Measurements from ENCODE around the gene CDH3.

Gene CDH3

GRCh38 chr16:68644715-68645493, at the start of gene CDH3:
TSS of gene CDH3 (plus strand) at chr16:68645310. CDS start at chr16:68645380, 70 bp downstream.
- peak; percentile 27 for DNase-seq (ENCODE audit: low spot score)

GRCh38 chr16:68596266-68596665, 48.8 kb upstream of the CDH3 start:
- no peak for DNase-seq (ENCODE audit: low spot score)

DNA sequence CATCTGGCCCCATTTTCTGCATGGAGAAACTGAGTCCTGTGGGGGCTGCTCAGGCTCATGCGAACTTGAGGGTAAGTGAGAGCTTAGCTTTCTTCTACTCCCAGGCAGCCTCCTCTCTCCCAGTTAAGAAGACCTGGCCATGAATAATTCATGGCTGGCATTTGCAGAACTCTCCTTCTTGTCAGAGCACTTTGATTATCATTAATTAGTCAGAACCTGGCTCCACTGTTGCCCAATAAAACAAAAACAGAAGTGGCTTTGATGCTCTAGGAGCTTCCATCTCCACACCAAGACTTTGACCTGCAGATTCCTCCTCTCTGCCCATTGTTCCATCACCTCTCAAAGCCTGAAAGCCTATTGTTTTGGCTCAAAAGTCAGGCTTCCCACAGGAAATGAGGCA, 45.5 kb upstream of the CDH3 start:
- no peak for DNase-seq (ENCODE audit: low spot score)

DNA sequence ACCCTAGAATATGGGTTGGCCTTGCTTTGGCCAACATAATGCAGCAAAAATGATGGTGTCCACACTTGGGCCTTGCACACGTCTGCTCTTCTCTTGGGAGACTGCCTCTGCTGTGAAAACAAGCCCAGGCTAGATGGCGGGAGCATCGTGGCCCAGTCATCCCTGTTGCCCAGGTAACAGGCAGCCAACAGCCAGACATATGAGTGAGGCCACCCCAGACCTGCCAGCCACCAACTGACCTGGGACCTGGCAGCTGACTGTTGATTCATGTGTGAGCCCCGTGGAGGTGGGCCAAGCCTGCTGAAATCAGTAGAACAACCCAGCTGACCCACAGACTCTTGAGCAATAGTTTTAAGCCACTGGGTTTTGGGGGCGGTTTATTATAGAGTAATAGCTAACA, 39.4 kb upstream of the CDH3 start:
- no peak for DNase-seq (ENCODE audit: low spot score)

- DNase-seq (ENCODE audit: low spot score) = no peak
Measured at GRCh38 chr16:68607443-68607842, 37.7 kb upstream of the CDH3 start.

DNA sequence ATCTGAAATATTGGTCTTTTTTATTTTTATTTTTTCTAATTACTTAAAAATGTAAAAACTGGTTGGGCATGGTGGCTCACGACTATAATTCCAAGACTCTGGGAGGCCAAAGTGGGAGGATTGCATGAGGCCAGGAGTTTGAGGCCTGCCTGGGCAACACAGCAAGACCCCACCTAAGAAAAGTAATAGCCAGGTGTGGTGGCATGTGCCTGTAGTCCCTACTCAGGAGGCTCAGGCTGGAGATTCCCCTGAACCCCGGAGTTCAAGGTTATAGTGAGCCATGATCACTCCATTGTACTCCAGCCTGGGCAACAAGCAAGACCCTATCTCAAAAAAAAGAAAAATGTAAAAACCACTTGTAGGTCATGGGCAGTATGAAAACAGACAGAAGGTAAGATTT, 36.8 kb upstream of the CDH3 start:
- DNase-seq (ENCODE audit: low spot score) = no peak

DNA sequence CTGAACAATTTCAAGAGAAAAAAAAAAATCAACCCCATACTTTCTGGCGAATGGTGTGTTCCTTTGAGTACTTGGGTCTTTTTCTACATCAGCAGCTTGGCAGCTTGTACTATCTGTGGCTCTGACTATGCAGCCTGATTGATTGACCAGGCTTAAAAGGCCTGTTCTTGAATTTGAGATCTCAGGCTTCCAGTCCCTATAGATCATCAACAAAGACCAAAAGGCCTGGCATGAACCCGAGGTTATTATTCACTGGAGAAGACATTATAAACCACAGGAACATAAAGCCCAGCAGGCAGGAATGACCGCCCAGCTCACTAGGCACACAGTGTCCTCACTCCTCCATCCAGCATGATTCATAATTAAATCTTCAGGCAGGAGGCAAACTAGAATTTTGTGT, 32.1 kb upstream of the CDH3 start:
- no peak for DNase-seq (ENCODE audit: low spot score)

- DNase-seq (ENCODE audit: low spot score) = no peak
Measured at GRCh38 chr16:68617734-68618133, 27.4 kb upstream of the CDH3 start.

DNA sequence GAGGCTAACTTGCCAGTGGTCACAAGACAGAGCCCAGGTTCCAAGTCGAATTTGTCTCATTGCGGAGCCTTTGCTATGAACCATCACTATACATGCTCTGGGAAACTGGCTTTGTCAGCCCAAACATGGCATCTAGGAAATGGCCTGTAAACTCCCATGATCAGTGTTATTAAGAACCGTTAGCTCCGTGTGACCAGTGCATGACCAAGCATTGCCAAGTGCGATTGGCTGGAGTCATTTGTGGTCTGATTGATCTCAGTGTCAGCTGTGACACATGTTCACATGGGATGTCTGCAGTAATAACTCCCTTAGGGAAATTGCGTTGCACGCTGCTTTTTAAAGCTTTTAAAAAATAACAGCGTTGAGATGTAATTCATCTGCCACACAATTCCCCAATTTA, 18.6 kb upstream of the CDH3 start:
- DNase-seq (ENCODE audit: low spot score) = no peak

GRCh38 chr16:68627951-68628425, 17.1 kb upstream of the CDH3 start:
- DNase-seq (ENCODE audit: low spot score) = no peak

- no peak for DNase-seq (ENCODE audit: low spot score)
Measured at GRCh38 chr16:68629351-68629910, 15.7 kb upstream of the CDH3 start.

DNA sequence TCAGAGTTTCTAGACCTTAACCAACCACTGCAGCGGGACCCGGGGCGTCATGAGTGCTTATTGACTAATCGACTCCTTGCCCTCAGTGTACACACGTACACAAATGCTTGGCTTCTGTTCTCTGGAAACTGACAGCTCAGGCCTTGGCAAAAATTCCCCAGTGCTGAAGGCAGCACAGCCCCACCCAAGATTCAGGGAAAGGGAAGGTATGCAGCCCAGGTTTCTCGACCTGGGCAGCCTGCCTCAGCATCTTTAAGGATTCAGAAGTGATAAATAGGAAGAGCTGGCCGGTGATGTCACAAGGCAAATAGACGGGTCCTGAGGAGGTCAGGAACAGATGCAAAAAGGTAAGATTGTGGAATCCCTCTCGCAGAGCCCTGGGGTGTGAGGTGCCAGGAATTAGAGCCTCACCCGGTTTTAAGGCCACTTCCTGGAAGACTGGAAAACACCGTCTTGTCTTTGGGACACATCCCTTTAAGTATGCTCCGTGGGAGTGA, 9.0 kb upstream of the CDH3 start:
- DNase-seq (ENCODE audit: low spot score) = no peak

DNA sequence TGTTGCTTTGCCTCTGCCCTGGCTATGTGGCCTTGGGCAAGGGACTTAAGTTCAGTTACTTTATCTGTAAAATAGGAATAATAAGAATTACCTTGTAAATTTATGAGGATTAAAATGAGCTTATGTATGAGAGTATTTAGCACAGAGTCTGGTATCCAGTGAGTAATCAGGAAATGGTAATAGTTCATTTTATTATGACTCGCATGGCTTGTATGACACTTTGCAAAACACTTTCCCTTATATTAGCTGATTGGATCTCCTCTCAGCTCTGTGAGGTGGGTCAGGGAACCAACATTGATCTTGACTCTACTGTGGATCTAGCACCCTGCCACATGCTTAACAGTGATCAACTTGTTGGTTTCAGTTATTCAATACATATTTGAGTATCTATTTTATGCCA, 8.3 kb upstream of the CDH3 start:
- DNase-seq (ENCODE audit: low spot score) = no peak

DNA sequence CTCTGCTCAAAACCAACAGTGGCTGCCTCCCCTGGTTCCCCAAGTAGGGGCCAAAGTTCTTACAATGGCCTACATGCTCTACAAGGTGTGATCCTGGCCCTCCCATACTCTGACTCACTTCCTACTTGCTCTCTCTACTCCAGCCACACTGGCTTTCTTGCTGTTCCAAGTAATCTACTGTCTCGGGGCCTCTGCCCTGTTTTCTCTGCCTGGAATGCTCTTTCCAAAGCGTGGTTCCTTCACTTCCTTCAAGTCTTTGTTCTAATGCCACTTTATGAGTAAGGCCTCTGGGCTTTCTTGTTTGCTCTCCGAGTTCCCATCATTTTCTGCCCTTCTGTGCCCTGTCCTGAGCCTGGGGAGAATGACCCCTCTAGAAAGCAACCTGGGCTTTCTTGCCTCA, 4.1 kb upstream of the CDH3 start:
- DNase-seq (ENCODE audit: low spot score) = no peak

- no peak for DNase-seq (ENCODE audit: low spot score)
Measured at GRCh38 chr16:68642047-68642435, 3.1 kb upstream of the CDH3 start.

GRCh38 chr16:68642436-68643101, 2.5 kb upstream of the CDH3 start:
- peak; percentile 46 for DNase-seq (ENCODE audit: low spot score)

GRCh38 chr16:68643227-68643626, 1.9 kb upstream of the CDH3 start:
- no peak for DNase-seq (ENCODE audit: low spot score)

GRCh38 chr16:68643847-68644246, 1.3 kb upstream of the CDH3 start:
- DNase-seq (ENCODE audit: low spot score) = no peak

GRCh38 chr16:68644296-68644695, 814 bp upstream of the CDH3 start:
- DNase-seq (ENCODE audit: low spot score) = no peak

- no peak for DNase-seq (ENCODE audit: low spot score)
Measured at GRCh38 chr16:68645494-68646388, 631 bp downstream of the CDH3 start.

GRCh38 chr16:68646953-68647659, 2.0 kb downstream of the CDH3 start:
- no peak for DNase-seq (ENCODE audit: low spot score)
